Measurements from ENCODE around the gene AP3B1.
"Not testable (repeated sequence)": the region's sequence is repeated elsewhere in the genome, so short reads cannot be mapped to it uniquely, and the experiment has no call there.

AP3B1 gene

DNA sequence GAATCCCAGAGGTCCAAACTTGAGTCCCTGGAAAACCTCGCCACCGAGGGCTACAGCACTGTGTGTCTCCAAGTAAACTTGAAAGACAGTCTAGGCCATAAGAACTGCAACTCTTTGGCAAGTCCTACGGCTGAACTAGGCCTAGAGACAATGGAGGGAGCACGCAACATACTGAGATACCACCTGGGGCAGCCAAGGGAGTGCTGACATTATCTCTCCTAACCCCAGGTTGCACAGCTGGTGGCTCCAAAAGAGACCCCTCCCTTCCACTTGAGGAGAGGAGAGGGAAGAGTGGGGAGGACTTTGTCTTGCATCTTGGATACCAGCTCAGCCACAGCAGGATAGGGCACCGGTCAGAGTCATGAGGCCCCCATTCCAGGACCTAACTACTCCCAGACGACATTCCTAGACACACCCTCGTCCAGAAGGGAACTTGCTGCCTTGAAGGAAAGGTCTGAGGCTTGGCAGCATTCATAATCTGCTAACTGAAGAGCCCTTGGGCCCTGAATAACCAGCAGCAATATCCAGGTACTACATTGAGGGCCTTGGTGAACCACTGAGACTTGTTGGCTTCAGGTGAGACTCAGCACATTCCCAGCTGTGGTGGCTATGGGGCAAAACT is 42.7 kb downstream of the AP3B1 start:
- in situ Hi-C loops (cut with MboI; ENCODE audit: low sequenced_read_pairs) = no loop called here

DNA sequence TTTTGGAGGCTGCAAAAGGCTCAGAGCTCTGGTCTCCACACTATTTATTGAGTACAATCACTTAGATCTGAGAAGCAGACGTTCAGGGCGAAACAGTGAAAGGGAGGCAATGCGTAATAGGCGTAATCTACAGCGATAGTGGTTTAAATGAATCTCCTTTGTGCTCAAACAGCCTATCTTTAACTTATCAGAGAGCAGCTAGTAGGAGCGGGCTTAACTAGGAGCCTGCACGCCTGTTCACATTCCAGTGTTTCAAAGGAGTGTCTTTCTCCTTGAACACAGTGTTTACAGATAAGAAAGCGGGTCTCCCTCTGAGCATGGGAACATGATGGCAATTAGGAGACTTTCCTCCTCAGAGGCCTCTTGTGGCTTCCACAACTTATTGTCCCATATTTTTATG is 49.4 kb downstream of the AP3B1 start:
- in situ Hi-C loops (cut with MboI; ENCODE audit: low sequenced_read_pairs) = no loop called here

DNA sequence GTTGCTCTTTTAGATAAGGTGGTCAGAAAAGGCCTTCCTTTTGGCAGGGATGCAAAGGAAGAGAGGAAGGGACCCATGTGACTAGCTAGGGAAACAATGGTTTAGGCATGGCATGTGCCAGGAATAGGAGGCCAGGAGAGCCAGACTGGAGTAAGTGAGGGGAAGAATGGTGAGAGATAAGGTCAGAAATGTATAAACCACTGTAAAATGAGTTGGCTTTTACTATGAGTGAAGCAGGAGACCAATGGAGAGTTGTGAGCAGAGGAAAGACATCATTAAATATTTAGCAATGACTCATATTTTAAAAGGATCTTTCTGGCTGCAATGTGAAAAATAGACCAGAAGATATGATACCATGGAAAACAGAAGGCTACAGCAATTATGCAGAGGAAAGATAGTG is 50.9 kb downstream of the AP3B1 start:
- in situ Hi-C loops (cut with MboI; ENCODE audit: low sequenced_read_pairs) = no loop called here

DNA sequence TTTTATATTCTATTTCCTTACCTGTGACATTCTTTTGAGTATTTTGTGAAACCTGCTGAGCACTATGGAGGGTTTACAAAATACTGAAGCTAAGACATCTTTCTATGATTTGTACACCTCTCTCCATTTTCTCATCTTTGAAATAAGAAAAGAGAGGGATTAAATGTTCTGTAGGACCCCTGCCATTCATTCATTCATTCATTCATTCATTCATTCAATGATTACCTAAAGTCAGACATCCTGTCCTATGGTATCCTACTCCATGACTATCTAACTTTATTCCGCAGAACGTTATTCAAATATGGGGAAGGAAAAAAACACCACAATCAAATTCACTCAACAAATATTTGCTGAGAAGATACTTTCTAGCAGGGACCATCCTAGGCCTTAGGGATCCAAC is 51.4 kb downstream of the AP3B1 start:
- in situ Hi-C loops (cut with MboI; ENCODE audit: low sequenced_read_pairs) = no loop called here

DNA sequence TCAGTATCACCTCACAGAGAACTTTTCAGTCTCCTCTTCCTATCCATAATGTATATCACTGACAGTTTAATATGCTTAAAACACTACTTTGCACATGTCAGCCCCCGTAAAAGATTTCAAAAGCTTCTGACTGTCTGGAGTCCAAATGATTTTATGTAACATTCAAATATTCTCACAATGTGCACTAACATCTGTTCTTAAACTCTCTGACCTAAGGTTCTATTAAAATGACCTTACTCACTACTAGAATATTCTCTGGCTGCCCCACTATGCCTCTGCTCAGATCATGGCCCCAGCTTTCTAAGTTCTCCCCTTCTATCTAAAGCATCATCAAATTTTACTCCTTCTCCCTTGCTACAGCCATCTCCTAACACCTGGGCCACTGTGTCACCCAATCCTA is 52.5 kb downstream of the AP3B1 start:
- in situ Hi-C loops (cut with MboI; ENCODE audit: low sequenced_read_pairs) = no loop called here

DNA sequence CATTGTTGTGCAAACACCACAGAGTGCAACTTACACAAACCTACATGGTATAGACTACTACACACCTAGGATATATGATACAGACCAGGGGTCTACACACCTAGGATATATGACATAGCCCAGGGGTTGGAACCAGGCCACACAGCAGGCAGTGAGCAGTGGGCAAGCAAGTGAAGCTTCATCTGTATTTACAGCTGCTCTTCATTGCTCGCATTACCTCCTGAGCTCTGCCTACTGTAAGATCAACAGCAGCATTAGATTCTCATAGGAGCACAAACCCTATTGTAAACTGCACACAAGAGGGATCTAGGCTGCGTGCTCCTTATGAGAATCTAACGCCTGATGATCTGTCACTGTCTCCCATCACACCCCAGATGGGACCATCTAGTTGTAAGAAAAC is 56.6 kb downstream of the AP3B1 start:
- in situ Hi-C loops (cut with MboI; ENCODE audit: low sequenced_read_pairs) = no loop called here

DNA sequence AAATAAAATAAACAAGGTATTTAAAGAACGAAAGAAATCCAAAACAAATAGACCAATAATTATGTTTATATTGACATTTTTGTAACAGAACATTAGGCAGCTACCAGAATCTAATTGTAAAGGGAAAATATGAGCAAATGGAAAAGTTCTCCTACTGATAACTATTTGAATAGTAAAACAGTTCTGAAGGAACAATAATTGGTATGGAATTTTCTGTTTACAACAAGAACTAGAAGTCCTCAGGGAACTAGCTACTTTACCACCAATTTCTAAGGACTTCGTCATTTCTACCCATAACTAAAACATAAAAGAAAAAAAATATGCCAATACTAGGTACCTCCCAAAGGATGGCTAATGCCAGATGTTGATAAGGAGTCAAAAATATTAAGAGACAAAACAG is 58.5 kb downstream of the AP3B1 start:
- in situ Hi-C loops (cut with MboI; ENCODE audit: low sequenced_read_pairs) = no loop called here

DNA sequence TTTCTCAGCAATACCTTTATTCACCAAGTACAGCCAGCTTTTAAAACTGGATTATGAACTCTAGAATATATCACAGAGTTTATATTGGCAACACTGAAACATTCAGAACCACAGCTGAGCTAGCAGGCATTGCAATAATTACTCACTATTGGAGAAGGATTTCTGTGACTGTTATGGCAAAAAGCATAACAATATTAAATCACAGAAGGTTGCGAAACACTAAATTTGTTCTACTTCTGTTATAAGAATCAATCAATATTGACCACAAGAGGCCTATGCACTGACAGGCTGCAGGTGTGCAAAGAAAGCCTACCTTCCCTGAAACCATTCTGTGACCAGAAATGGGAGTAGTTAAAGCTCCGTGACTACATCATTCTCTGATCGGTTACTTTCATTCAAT is 59.2 kb downstream of the AP3B1 start:
- in situ Hi-C loops (cut with MboI; ENCODE audit: low sequenced_read_pairs) = no loop called here

DNA sequence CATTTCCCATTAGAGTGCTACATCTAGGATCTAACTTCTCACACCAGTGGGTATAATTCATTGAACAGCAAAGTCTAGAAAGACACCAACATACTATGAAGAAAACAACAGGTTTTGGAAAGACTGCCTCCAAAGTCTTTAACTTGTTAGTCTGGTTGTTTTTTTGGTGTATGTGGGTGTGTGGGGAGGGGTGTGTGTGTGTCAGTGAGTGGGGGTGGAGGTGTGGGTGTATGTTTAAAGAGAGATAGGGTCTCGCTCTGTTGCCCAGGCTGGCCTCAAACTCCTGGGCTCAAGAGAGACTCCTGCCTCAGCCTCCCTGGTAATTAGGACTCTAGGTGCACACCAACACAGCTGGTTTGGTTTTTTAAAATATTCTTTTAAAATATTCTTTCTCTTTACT is 59.7 kb downstream of the AP3B1 start:
- in situ Hi-C loops (cut with MboI; ENCODE audit: low sequenced_read_pairs) = no loop called here

DNA sequence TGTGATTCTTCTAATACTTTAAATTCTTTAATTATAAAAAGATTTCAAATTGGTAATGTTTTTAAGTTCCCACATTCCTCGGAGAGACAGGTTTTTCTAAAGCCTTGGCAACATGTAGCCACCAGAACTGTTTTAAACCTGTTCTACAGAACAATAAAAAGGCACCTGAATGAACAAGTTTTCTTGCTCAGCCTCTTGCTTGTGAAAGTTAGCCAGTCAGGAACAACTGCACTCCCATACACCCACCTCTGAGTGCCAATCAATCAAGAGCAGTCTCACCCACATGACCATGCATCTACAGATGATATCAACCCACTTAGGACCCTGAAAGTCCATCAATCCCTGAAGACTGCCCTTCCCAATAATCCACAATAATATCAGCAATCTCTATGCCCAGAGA is 62.3 kb downstream of the AP3B1 start:
- in situ Hi-C loops (cut with MboI; ENCODE audit: low sequenced_read_pairs) = no loop called here

DNA sequence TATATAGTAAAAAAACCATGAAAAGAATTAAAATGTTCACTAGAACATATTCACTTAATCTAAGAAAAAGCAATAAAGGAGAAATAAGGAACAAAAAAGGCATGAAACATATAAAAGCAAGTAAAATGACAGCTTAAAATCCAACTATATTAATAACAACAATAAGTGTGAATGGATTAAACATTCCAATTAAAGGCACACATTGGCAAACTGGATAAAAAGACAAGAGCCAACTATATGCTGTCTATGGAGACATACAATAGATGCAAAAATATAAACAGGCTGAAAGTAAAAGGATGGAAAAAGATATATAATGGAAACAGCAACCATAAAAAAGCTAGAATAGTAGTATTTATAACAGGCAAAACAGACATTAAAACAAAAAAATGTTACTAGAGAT is 70.1 kb downstream of the AP3B1 start:
- in situ Hi-C loops (cut with MboI; ENCODE audit: low sequenced_read_pairs) = no loop called here

DNA sequence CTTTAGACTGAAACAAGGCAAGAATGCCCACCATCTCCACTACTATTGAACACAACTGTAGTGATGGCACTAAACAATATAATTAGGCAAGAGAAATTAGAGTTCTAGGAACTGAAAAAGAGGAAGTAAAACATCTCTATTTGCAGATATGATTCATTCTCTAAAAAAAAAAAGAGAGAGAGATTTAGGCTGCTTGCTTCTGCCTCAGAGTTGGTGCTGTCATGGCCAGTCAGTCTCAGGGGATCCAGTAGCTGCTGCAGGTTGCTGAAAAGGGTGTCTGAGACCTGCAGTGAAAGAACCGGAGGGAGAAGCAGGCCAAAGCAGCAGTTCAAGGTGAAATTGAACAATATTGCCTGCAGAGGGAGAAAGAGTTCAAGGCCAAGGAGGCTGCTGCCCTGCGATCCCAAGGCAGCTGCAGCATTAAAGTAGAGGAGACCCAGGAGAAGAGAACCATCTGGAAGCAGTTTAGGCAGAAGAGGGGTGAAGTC is 72.5 kb downstream of the AP3B1 start:
- in situ Hi-C loops (cut with MboI; ENCODE audit: low sequenced_read_pairs) = no loop called here

DNA sequence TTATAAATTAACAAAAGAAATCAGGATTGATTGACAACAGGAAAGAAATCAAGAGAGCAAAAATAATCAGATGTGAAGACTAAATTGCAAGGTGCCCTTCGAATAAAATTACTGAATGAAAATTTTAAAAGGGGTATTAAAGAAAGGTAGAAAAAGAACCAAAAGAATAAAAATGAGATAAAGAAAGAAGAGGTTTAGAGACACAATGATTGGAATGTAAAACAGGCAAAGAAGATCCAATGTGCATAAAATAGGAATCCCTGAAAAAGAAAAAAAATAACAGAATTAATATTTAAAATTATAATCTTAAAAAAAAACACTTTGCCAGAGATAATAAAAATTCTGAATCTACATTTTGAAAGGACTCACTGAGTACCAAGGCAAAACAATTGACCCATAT is 73.0 kb downstream of the AP3B1 start:
- in situ Hi-C loops (cut with MboI; ENCODE audit: low sequenced_read_pairs) = no loop called here

DNA sequence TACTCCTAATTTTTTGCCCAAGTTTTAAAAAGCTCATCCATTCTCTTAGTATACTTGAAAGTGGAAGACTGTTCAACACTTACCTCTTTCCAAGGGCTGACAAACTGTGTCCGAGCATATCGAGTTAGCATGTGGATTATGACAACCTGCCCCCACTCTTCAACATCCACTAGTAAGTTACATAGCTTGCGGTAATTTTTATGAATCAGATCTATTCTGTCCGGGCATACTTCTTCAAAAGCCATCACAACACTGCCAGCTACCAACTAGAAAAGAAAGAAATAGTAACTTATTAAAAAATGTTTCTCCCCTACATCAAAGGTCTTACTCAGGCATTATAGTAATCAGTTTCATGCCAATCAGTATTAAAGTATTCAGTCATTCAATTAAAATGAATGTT is 78.5 kb downstream of the AP3B1 start:
- in situ Hi-C loops (cut with MboI; ENCODE audit: low sequenced_read_pairs) = no loop called here

DNA sequence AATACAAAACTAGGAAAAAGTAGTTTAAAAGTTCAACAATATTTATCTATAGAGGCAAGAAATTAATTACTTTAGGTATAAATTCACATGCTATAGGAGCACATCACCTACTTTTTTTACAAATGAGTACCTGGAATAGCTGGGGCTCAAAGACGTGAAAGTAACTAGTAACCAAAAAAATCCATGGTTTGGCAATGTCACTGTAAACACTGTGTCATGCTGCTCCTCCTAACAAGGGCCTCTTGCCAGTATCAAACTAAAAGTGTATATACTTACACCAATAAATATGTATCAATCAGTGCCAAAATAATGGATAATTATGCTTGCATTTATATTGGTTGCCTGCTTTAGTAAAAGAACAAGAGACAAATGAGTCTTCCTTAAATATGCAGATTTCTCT is 78.9 kb downstream of the AP3B1 start:
- in situ Hi-C loops (cut with MboI; ENCODE audit: low sequenced_read_pairs) = no loop called here

DNA sequence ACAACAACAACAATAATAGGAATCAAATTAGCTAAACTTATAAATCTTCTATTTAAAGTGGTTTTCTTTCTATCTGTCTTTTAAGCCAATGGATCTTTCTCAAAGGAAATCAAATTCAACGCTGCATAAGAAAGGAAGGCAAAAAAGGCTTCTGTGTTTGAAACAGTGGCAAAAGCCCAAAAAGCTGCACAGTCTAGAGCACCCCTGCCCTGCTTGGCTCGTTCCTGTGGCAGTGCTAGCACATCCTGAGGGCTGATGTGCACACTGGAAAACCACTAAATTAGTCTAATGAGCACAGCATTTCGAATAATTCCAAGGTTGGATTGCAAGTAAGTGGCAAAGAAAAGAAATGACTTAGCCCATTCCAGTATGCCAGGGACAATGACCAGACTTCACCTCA is 80.7 kb downstream of the AP3B1 start:
- in situ Hi-C loops (cut with MboI; ENCODE audit: low sequenced_read_pairs) = no loop called here

DNA sequence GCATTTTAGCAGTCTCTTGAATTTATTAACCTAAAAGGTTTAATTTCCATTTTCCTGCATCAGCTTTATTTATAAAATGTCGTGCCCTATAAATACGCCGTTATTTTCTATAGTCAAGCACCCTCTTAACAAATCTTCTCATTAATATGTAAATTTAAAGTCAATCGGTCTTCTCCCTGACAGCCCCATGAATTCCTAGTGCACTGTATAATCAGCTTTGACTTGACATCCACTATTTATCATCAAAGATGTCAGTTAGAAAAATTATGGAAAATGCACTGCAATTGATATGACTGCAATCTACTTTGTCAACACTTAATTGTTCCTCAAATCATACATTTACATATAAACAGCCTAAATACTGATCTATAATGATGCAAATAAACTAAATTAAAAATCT is 83.4 kb downstream of the AP3B1 start:
- in situ Hi-C loops (cut with MboI; ENCODE audit: low sequenced_read_pairs) = no loop called here

DNA sequence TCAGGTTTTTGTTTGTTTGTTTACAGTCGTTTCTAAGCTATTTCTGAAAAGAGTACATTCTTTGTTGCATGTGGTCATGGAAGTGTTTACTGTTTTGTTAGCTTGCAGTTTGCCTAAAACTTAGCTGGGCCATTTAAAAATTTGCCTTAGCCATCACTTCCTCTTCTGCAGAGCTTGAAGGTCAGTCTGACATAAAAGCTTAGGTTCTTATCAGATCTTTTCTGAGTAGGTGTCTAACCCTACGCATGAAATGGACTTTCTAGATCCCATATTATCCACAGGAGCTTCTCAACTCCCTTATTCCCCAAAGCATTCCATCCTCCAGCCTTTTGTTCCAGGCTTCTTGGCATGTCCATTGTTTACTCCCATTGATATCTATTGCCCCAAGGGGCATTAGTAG is 90.3 kb downstream of the AP3B1 start:
- in situ Hi-C loops (cut with MboI; ENCODE audit: low sequenced_read_pairs) = no loop called here

DNA sequence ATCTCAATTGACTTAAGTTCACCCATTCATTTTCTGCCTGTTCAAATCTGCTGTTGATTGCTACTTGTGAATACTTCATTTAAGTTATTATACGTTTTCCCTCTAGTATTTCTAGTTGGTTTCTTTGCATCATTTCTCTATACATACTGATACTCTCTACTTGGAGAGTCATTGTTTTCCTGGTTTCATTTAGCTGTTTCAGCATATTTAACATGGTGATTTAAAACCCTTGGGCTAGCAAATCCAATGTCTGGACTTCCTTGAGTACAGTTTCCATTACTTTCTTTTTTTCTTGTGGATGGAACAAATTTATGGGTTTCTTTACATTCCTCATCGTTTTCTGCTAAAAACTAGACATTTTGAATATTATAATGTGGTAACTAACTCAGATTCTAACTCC is 90.7 kb downstream of the AP3B1 start:
- in situ Hi-C loops (cut with MboI; ENCODE audit: low sequenced_read_pairs) = no loop called here

DNA sequence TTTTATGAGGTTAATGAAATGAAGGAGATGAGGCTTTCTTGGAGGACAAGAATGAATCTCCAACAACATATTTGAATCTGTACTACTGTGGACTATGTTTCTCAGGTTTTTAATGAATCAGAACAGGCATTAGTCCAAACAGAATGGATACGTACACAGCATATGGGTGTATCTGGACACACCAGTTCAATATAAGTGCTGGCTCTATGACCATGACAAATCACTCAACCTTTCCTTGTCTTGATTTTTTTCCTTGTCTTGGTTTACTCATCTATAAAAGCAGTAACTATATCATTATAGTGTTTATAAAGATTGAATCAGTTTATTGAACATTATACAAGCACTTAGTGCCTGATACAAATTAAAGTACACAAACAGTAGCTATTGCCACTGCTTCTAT is 104.1 kb downstream of the AP3B1 start:
- in situ Hi-C loops (cut with MboI; ENCODE audit: low sequenced_read_pairs) = no loop called here

DNA sequence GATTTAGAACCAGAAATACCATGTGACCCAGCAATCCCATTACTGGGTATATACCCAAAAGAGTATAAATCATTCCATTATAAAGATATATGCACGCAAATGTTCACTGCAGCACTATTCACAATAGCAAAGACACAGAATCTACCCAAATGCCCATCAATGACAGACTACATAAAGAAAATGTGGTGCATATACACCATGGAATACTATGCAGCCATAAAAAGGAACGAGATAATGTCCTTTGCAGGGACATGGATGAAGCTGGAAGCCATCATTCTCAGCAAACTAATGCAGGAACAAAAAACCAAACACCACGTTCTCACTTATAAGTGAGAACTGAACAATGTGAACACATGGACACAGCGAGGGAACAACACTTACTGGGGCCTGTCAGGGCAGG is 105.8 kb downstream of the AP3B1 start:
- in situ Hi-C loops (cut with MboI; ENCODE audit: low sequenced_read_pairs) = not testable (repeated sequence)

DNA sequence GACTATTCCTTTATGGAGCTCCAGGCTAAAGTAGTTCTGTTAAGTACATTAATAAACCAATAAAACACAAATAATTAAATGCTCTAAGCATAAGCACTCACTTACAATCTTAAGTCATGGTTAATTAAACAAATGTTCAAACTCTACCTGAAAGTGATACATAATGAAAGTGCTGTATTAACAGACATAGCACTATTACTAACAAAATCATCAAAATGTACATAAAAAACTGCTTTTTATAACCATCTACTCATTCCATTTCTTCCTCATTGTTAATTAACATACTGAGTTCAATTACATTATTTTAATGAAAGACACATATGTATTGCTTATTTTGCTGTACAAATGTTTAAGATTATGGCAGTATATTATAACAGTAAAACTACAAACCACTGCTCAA is 107.3 kb downstream of the AP3B1 start:
- in situ Hi-C loops (cut with MboI; ENCODE audit: low sequenced_read_pairs) = no loop called here

DNA sequence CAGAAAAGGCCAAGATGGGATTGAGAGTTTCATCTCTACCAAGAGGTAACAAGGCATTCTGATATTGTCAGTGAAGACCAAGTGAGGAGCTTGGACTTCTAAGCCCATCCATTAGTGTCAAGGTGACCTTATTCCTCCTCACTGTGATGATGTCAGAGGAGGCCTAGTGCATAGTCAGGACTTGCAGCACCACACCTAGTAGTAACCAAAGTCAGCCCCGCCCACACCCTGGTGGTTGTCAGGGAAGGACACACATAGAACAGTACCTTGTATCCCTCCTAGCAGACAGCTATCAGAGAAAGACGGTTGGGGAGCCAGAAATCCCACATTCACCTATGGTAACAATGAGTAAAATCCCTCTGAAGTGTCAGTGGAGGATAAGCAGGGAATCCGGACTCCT is 111.7 kb downstream of the AP3B1 start:
- in situ Hi-C loops (cut with MboI; ENCODE audit: low sequenced_read_pairs) = no loop called here

DNA sequence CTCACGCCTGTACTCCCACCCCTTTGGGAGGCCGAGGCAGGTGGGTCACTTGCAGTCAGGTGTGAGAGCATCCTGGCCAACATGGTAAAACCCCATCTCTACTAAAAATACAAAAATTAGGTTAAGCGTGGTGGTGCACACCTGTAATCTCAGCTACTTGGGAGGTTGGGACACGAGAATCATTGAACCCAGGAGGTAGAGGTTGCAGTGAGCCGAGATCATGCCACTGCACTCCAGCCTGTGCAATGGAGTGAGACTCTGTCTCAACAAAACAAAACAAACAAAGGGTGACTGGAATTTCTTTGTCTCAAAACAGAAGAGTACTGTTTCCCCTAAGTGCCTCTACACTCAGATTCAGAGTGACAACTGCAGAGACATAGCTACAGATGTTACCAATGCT is 116.1 kb downstream of the AP3B1 start:
- in situ Hi-C loops (cut with MboI; ENCODE audit: low sequenced_read_pairs) = no loop called here

Data from HL-60/S4 (cell line).